Kidney (tissue), 14 donors: ENCODE measurements around the gene ARL2. TPM values are rescaled to one million over a fixed set of nuclear protein-coding genes. Genes with fewer than 3 reads are reported as not detected.

Experiments
- DNase-seq, 5 donors: peaks; one replicate each; pipeline ENCODE4 v3.0.0-alpha.2; 2013 to 2020
- FAIRE-seq: peaks from 2 replicates; lab custom pipeline; 2012; peaks lifted over from hg19 to GRCh38; lab: Jason Lieb, UNC
- H3K27ac ChIP-seq, 2 donors: one replicate each; pipeline ENCODE4 v1.7.0; 2013; ENCODE audit warnings: low read depth in 2 of 2, low read length in 2 of 2, inconsistent platforms in 1 of 2
- H3K27me3 ChIP-seq: one replicate; pipeline ENCODE4 v1.7.1; 2013; ENCODE audit warnings: low read length, inconsistent platforms; ENCODE audit not compliant: control insufficient read depth, insufficient read depth
- H3K36me3 ChIP-seq, 3 donors: one replicate each; pipeline versions ENCODE4 v1.7.0 to v1.7.1; 2013; ENCODE audit warnings: low read length in 3 of 3, control low read depth in 1 of 3, inconsistent platforms in 1 of 3; ENCODE audit not compliant: insufficient read depth in 3 of 3, control insufficient read depth in 2 of 3
- H3K4me1 ChIP-seq, 3 donors: one replicate each; pipeline versions ENCODE4 v1.7.0 to v1.7.1; 2013; ENCODE audit warnings: low read length in 3 of 3, inconsistent platforms in 1 of 3, low read depth in 1 of 3; ENCODE audit not compliant: control insufficient read depth in 2 of 3, insufficient read depth in 2 of 3
- H3K4me3 ChIP-seq, 3 donors: one replicate each; pipeline versions ENCODE4 v1.7.0 to v1.8.1; 2013; ENCODE audit warnings: low read length in 3 of 3, control low read depth in 1 of 3, inconsistent platforms in 1 of 3
- H3K9ac ChIP-seq, 3 donors: one replicate each; pipeline versions ENCODE4 v1.7.0 to v1.7.1; 2013; ENCODE audit warnings: low read length in 3 of 3, control low read depth in 1 of 3, inconsistent platforms in 1 of 3
- H3K9me3 ChIP-seq, 3 donors: one replicate each; pipeline versions ENCODE4 v1.7.0 to v1.7.1; 2013; ENCODE audit warnings: low read length in 3 of 3, control low read depth in 1 of 3, inconsistent platforms in 1 of 3; ENCODE audit not compliant: control insufficient read depth in 2 of 3, insufficient read depth in 1 of 3
- intact Hi-C: fragments of 100-400 bp; cut with DNase I; formaldehyde crosslinking; loops from one replicate; pipeline ENCODE4 v1.11.1; 2022
- polyA plus RNA-seq: library from polyadenylated mRNA; stranded (reverse); fragments of 350-450 nt; fragmentation: Illumina TruSeq; extraction: RNeasy Lipid Tissue Mini Kit (QIAGEN cat#74804); gene quantifications from one replicate; pipeline ENCODE4 v1.2.3, GENCODE V29; 2014; ENCODE audit warnings: low read depth, low replicate concordance; ENCODE audit not compliant: insufficient read depth
- total RNA-seq: library from RNA; stranded (reverse); fragmentation: NEBNext Ultra II Directional; extraction: Animal tissue kit (Norgen Biotek cat#: 25700); gene quantifications from one replicate; pipeline ENCODE4 v1.2.1, GENCODE V29; 2021
- TF ChIP-seq, protein P1 (sequence below): IDR thresholded peaks from 3 replicates; pipeline ENCODE4 v1.5.1; 2012; ENCODE audit warnings: mild to moderate bottlenecking, moderate library complexity, borderline replicate concordance; ENCODE audit not compliant: insufficient read depth; ENCODE audit errors: extremely low read depth
- donor health status: control.
- donor health status: control.
- donor health status: control.
- donor health status: control.
- donor health status: control.
- donor health status: DM: yes; HTN: yes; CAD: no.
- donor health status: Normal renal cell carcinoma (clear cell type).

ARL2 gene
- total and polyA plus RNA-seq, 2 donors from 2014 or later, result 91.6 to 284 TPM

- peaks cover 0 to 4% (median 0%) of the 10 kb centered on the region in 3 donors for H3K4me1 ChIP-seq
- no peak overlapping the region for H3K27ac ChIP-seq
- FAIRE-seq (no peak), DNase-seq (no peak)
- H3K9ac ChIP-seq, result no peak overlapping the region
- no peak overlapping the region for H3K4me3 ChIP-seq
- H3K27me3 ChIP-seq, result no peaks in the 10 kb centered on the region
- no peaks in the 10 kb centered on the region for H3K36me3 ChIP-seq
- H3K9me3 ChIP-seq, result no peaks in the 10 kb centered on the region
- TF ChIP-seq, protein P1, sequence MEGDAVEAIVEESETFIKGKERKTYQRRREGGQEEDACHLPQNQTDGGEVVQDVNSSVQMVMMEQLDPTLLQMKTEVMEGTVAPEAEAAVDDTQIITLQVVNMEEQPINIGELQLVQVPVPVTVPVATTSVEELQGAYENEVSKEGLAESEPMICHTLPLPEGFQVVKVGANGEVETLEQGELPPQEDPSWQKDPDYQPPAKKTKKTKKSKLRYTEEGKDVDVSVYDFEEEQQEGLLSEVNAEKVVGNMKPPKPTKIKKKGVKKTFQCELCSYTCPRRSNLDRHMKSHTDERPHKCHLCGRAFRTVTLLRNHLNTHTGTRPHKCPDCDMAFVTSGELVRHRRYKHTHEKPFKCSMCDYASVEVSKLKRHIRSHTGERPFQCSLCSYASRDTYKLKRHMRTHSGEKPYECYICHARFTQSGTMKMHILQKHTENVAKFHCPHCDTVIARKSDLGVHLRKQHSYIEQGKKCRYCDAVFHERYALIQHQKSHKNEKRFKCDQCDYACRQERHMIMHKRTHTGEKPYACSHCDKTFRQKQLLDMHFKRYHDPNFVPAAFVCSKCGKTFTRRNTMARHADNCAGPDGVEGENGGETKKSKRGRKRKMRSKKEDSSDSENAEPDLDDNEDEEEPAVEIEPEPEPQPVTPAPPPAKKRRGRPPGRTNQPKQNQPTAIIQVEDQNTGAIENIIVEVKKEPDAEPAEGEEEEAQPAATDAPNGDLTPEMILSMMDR, result no peak
- intact Hi-C loops, result no loop called here
Measured at GRCh38 chr11:65051398-65051858, 37.5 kb downstream of the ARL2 start.

GRCh38 chr11:65053827-65054508 lies 40.0 kb downstream of the ARL2 start:
- Histone ChIP-seq H3K27ac (no peak overlapping the region), H3K9ac (no peak overlapping the region)

DNA sequence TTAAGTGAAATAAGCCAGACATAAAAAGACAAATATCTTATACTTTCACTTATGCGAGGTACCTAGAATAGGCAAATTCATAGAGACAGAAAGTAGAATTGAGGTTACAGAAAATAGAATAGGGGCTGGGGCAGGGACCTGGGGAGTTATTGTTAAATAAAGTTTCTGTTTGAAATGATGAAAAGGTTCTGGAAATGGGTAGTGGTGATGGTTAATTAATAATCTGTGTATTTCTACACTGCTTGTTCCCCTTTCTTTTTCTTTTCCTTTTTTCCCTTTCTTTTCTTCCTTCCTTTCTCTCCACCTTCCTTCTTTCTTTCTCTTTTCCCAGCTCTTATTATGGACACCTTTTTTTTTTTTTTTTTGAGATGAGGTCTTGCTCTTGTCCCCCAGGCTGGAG lies 41.6 kb downstream of the ARL2 start:
- DNase-seq (no peak), FAIRE-seq (no peak)
- Histone ChIP-seq H3K9me3 (no peaks in the 10 kb centered on the region), H3K27ac (no peak overlapping the region), H3K4me3 (no peak overlapping the region), H3K9ac (no peak overlapping the region), H3K36me3 (no peaks in the 10 kb centered on the region), H3K27me3 (no peaks in the 10 kb centered on the region), H3K4me1 (peaks cover 0 to 2% (median 0%) of the 10 kb centered on the region in 3 donors)
- TF ChIP-seq, protein P1, result no peak
- intact Hi-C loops, result no loop called here

More at GRCh38 chr11:65053827-65054508, 40.0 kb downstream of the ARL2 start:
- intact Hi-C loops, result no loop called here
- no peaks in the 10 kb centered on the region for H3K9me3 ChIP-seq
- no peak for DNase-seq
- H3K36me3 ChIP-seq, result no peaks in the 10 kb centered on the region
- no peaks in the 10 kb centered on the region for H3K4me1 ChIP-seq
- FAIRE-seq, result no peak
- H3K27me3 ChIP-seq, result no peaks in the 10 kb centered on the region
- no peak overlapping the region for H3K4me3 ChIP-seq
- TF ChIP-seq, protein P1, result no peak
